HG03460 (cell line): ENCODE measurements around the gene CLCN1.

Experiments used
- ATAC-seq: cut with Tn5 transposase; IDR thresholded peaks from one replicate; pipeline ENCODE4 v1.9.1; 2021; ENCODE audit not compliant: unreplicated experiment

CLCN1 gene

GRCh38 chr7:143362131-143363015, 46.5 kb downstream of the CLCN1 start, which contains the start of gene FAM131B:
Gene FAM131B, minus strand, starts transcription at chr7:143362713. Its CDS starts 110 bp downstream, at chr7:143362603.
- no peak for ATAC-seq

GRCh38 chr7:143363016-143363937, 47.4 kb downstream of the CLCN1 start:
- ATAC-seq, result no peak

GRCh38 chr7:143367972-143368371, 52.1 kb downstream of the CLCN1 start:
- no peak for ATAC-seq

DNA sequence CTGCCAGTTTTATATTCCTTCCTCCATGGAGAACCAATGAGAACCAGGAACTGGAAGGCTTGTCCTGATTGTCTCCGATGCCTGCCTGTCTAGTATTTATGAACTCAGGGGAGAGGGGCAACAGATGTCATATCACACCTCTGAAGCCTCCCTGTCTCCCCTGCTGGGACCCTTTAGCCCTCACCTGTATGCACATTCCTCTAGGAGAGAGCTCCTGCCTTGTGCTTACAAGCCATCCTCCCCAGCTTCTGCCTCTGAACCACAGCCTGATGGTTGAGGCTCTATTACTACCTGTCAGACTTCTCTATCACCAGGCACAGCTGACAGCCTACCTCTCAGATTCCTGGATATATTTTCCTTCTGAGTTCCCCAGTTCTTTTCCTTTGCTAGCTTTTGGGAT, 52.5 kb downstream of the CLCN1 start:
- no peak for ATAC-seq

DNA sequence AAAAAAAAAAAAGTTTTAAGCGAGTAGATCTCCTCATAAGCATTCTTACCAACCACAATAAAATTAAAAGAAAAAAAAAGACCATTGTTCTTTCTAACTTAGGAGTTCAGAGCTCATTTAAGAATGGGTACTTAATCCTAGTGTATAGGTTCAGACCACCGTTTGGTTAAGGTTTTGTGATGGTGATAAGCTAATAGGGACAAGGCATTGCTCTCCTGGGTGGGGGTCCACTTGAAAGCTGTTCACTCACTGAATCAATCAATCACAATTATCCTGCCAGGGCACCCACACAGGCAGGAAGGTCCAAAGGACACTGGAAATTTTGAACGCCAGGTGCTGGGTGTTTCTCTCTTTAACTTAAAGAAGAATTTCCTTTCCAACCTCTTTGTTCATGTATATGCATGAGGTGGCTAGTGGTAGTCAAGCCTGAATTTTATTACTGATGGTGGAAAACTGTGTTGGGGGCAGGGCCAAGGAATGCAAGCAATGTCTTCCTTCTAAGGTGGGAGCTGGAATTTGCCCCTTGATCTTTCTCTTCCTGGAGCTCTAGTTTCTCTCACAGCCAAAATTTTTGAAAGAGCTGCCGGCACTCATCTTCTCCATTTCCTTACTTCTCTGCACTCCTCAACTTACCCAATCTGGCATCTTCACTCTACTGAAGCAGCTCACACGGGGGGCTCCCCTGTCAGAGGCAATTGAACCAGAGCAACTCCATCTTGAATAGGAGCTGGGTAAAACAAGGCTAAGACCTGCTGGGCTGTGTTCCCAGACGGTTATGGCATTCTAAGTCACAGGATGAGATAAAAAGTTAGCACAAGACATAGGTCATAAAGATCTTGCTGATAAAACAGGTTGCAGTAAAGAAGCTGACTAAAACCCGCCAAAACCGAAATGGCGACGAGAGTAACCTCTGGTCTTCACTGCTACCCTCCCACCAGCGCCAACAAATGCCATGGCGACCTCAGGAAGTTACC, 54.1 kb downstream of the CLCN1 start:
- ATAC-seq, result no peak

- no peak for ATAC-seq
Measured at GRCh38 chr7:143372070-143372469, 56.2 kb downstream of the CLCN1 start.

DNA sequence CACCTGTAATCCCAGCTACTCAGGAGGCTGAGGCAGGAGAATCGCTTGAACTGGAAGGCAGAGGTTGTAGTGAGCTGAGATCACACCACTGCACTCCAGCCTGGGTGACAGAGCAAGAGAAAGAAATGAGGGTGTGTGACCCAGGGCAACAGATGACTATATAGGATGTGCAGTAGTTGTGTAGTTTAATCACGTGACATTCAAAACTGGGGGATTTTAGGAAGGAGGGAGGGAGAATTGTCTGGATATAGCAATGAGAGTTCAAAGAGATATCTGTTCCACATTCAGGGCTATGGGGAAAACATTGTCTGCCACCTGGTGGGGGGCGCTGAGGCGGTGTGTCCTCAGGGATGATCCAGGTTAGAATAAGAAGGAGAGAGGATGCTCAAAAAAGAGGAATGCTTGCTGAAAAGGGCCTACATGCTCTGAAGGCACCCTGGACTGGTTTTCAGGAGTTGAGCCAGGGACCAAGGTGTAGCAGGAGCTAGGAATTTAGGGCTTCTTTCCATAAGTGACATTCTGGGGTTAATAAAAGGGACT, 57.4 kb downstream of the CLCN1 start:
- ATAC-seq, result no peak

GRCh38 chr7:143374561-143374960, 58.6 kb downstream of the CLCN1 start:
- no peak for ATAC-seq

DNA sequence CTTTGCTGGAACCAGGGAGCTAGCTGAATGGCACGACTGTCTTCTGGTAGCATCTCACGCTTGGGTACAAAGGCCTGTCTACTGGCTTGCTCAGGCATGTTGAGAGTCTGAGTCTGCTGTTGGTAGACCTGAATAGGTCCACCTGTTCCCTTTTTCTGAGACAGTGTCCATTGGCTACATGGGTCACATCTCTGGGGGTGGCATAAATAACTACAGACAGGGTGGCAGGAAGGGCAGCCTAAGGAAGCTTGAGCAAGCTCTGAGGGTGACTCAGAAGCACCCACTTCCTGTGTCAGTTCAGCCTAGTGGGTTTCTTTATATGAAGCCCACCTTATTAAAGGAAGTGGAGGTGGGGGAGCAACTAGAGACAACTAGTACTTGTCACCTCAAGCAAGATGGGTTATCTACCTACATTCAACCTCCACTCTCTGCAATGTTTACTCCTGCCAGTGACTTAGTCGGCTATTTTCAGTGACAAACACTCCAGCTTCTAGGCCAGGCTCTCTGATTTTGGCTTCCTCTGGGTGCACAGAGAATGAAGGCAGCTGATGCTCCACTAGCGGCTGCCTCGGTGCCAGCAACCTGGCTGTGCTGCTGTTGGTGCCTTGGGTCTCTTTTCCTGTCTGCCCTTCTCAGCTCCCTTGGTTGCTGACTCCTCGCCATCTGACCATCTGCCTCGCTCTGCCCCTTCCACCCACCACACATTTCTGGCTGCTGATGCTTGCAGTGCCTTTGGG, 59.6 kb downstream of the CLCN1 start:
- ATAC-seq, result no peak

- no peak for ATAC-seq
Measured at GRCh38 chr7:143376396-143376795, 60.5 kb downstream of the CLCN1 start.

DNA sequence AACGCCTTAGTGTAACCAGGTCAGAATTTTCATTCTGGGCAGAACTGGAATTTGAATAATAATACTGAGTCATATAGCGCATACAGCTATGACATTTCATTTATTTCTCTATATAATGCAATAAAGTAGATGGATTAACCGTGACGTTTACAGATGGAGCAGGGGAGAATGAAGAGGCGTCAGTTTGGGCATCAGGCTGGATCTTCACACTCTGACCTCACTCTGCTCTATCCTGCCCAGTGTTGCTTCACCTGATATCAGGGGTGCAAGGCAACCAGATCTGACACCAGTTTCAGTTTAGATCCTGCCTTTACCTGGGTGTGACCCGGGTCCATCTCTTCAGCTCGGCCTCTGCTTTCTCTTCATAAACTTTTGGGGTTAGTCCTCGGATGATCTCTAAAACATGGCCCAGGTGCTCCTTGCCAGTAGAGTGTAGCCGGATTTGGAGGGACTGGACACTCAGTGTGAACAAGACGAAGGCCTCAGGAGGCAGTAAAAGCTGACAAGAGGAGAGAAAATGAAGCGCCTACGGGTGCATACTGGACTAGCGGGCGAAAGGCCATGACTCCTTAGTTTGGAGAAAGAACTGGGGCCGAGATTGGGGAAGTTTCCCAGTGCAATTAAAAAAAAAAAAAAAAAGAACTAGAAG, 63.8 kb downstream of the CLCN1 start:
- no peak for ATAC-seq

DNA sequence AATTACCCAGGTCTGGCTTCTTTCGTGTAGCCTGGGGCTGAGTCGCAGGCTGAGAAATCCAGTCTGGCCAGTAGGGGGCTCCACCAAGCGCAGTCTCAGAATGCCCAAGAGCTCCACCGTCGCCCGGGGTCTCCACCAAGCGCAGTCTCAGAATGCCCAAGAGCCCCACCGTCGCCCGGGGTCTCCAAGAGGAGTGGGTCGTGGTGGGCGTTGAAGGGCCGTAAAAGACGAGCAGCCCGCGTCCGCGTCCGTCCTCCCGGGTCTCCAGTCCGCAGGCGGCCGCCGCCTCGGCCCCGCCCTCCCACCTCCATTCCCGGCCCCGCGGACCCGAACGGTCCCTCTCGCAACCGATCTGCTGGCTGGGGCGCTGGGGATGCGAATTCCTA, 64.3 kb downstream of the CLCN1 start:
- peak; percentile 55 for ATAC-seq

DNA sequence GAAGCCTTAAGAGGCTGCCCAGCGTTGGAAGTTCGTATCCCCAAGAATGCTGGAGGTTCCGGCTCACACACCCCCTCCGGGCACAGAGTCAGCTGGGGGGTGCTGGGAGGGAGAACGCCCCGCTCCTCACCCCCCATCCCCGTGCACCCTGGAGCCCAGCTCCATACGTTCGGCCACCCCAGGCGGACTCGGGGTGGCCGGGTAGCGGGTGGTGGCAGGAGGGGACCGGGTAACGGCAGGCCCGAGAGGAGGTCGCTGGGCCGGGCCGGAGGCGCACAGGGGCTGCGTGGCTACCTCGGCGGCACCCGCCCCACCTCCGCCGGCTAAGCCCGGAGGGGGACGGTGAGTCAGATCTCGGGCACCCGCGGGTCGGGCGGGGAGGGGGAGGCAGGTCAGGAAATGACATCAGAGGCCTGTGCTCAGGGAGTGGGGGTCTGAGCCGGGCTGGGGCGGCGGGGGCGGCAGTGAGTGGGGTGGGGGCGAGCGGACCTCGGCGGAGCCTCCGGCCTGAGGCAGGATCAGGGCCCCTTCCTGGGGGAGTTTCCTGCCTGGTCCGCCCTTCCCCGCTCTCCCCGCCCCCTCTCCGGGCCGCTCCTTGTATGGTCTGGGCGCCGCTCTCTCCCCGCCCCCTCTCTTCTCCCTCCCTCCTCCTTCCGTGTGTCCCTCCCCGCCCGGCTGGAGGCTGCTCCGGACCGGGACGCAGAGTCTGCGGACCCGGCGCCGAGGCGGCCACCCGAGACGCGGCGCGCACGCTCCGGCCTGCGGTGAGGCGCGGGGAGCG, 64.9 kb downstream of the CLCN1 start, which contains the start of gene ZYX:
Gene ZYX (plus strand): TSS at position 700 of the 781 bp plus-strand sequence. CDS start 227 bp downstream, outside the sequence.
- peak; percentile 74 for ATAC-seq

DNA sequence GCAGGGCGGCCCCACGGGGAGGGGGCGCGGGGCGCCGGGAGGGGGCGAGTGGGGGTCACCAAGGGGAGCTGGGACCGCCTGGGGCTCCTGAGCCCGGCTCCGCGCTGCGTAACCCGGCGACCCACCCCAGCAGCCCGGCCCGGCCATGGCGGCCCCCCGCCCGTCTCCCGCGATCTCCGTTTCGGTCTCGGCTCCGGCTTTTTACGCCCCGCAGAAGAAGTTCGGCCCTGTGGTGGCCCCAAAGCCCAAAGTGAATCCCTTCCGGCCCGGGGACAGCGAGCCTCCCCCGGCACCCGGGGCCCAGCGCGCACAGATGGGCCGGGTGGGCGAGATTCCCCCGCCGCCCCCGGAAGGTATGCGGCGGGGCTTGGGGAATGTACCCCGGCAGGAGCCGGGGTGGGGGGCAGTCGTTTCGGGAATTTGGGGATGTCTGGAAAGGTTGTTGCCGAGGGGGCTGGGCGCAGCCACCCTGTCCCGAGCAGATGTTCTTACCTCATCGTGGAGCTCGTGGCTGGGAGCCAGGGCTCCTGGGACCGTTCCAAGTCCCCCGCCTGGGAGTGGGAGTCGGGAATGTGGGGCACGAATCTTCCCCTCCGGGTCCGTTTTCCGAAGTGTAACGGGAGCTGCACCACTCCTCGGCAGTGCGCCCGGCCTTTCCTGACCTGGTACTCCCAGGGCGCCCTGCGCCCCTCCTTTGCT, 65.7 kb downstream of the CLCN1 start:
- peak; percentile 11 for ATAC-seq

DNA sequence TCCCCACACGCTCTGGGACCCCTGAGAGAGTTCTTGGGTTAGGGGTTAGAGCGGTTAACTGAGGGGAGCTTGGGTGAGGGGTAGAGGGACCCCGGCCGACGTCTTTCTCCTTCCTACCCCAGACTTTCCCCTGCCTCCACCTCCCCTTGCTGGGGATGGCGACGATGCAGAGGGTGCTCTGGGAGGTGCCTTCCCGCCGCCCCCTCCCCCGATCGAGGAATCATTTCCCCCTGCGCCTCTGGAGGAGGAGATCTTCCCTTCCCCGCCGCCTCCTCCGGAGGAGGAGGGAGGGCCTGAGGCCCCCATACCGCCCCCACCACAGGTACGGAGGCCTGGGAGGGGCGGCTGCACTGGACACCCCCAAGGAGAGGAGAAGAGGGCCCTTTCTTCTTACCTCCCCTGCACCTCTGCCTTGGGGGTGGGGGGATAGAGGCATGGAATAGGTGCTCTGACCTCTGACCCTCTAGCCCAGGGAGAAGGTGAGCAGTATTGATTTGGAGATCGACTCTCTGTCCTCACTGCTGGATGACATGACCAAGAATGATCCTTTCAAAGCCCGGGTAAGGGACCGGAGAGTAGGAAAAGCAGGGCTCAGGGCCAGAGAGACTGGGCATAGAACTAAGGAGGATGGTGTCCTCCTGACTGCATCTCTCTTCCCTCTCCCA, 66.3 kb downstream of the CLCN1 start:
- ATAC-seq, result no peak

DNA sequence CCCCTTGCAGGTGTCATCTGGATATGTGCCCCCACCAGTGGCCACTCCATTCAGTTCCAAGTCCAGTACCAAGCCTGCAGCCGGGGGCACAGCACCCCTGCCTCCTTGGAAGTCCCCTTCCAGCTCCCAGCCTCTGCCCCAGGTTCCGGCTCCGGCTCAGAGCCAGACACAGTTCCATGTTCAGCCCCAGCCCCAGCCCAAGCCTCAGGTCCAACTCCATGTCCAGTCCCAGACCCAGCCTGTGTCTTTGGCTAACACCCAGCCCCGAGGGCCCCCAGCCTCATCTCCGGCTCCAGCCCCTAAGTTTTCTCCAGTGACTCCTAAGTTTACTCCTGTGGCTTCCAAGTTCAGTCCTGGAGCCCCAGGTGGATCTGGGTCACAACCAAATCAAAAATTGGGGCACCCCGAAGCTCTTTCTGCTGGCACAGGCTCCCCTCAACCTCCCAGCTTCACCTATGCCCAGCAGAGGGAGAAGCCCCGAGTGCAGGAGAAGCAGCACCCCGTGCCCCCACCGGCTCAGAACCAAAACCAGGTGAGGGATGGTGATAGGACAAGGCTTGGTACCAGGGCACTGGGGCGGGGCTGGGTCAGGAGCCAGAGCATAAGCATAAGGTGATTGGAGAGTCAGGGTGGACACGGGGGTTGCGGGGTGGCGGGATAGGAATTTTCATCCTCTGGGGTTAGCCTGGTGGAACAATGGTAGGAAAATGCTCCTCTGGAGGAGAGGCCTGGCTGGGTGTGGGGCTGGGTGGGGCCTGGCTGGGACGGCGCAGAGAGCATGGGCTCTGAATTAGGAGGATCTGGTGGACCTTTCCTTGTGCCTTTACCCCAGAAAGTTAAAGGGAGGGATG, 67.1 kb downstream of the CLCN1 start:
- no peak for ATAC-seq
